ENCODE data around the gene CPT1B. TPM values are rescaled to one million over a fixed set of nuclear protein-coding genes. Genes with fewer than 3 reads are reported as not detected.

The CPT1B gene
- total and polyA plus RNA-seq, 2 experiments from 2014 or later, result 5.6 to 14.4 TPM

GRCh38 chr22:50606946-50607658, 28.9 kb upstream of the CPT1B start:
- Mint-ChIP-seq H3K9me3 (no peaks in the 10 kb centered on the region), H3K4me3 (no peak overlapping the region), H3K27me3 (ENCODE audit: insufficient read depth, low read depth, poor library complexity) (peaks cover 52% of the 10 kb centered on the region), H3K27ac (no peak overlapping the region), H3K36me3 (ENCODE audit: low read depth) (no peaks in the 10 kb centered on the region; the same call in 2 of the 3 replicates), H3K4me1 (peaks cover 6% of the 10 kb centered on the region)
- H3K4me1 ChIP-seq (ENCODE audit: insufficient read depth), result no peaks in the 10 kb centered on the region; the same call in 1 of the 2 replicates
- H3K27ac ChIP-seq (ENCODE audit: low read depth), result no peak overlapping the region
- no peak overlapping the region for H3K4me3 ChIP-seq
- H3K36me3 ChIP-seq (ENCODE audit: insufficient read depth), result no peaks in the 10 kb centered on the region
- H2AFZ ChIP-seq, result no peak overlapping the region
- H3F3A ChIP-seq (replicated peaks; ENCODE audit: low read depth), result no peaks in the 10 kb centered on the region
- no peak overlapping the region for H3K4me2 ChIP-seq
- no peak for DNase-seq (ENCODE audit: low spot score)
- no peaks in the 10 kb centered on the region for H3K79me2 ChIP-seq (replicated peaks; ENCODE audit: insufficient read depth)
- H4K20me1 ChIP-seq (replicated peaks; ENCODE audit: insufficient read depth), result no peaks in the 10 kb centered on the region
- peaks cover 46% of the 10 kb centered on the region for H3K27me3 ChIP-seq (ENCODE audit: insufficient read depth)
- no peak for ATAC-seq
- no peaks in the 10 kb centered on the region for H3K9me2 ChIP-seq (ENCODE audit: insufficient read depth)
- TF ChIP-seq ZNF114 (CRISPR knock-in tag; IDR thresholded peaks at IDR 0.05) (no peak), ZNF331 (CRISPR knock-in tag; IDR thresholded peaks at IDR 0.05; ENCODE audit: low read depth) (no peak), EZH2 (IDR thresholded peaks at IDR 0.05; ENCODE audit: low read depth, unreplicated experiment) (no peak), ZNF462 (CRISPR knock-in tag; IDR thresholded peaks at IDR 0.05) (no peak), POLR2AphosphoS5 (IDR thresholded peaks at IDR 0.05; ENCODE audit: low read depth) (no peak), REST (IDR thresholded peaks at IDR 0.05; ENCODE audit: unreplicated experiment) (no peak)

All from GM23338 (cell line).